Epithelial cell of esophagus (primary cell): ENCODE results near the gene GRIK3.

ENCODE experiments used
- DNase-seq: peaks from one replicate; pipeline ENCODE4 v3.0.0; 2010; ENCODE audit warnings: low read depth
- H3K4me3 ChIP-seq: 2 replicates; pipeline ENCODE4 v1.5.1; 2011; ENCODE audit warnings: mild to moderate bottlenecking, low read length, control low read depth
- TF ChIP-seq, protein P1 (sequence below): IDR thresholded peaks from 2 replicates; pipeline ENCODE4 v1.5.1; 2011; ENCODE audit warnings: low read depth, mild to moderate bottlenecking, low read length, control low read depth, inconsistent platforms; ENCODE audit not compliant: insufficient read depth; ENCODE audit errors: missing control alignments

The GRIK3 gene

DNA sequence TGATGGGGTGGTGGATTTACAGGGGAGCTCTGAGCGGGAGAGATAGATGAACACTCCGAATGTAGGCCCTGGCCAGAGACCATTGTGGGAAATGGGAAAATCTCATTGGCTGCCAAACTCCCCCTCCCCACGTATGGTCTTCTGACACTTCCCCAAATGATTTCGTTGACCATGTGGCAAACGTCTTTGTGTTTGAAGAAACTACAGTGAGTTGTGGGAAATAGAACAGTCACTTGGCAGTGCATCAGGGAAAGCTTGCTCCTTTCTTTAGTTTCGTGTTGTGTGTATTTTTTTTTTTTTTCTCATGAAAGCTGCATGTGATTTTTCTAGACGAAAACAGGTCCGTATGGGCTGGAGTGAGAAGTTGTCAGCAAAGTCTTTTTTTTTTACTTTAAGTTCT lies 25.0 kb upstream of the GRIK3 start:
- no peak overlapping the region for H3K4me3 ChIP-seq
- TF ChIP-seq, protein P1, sequence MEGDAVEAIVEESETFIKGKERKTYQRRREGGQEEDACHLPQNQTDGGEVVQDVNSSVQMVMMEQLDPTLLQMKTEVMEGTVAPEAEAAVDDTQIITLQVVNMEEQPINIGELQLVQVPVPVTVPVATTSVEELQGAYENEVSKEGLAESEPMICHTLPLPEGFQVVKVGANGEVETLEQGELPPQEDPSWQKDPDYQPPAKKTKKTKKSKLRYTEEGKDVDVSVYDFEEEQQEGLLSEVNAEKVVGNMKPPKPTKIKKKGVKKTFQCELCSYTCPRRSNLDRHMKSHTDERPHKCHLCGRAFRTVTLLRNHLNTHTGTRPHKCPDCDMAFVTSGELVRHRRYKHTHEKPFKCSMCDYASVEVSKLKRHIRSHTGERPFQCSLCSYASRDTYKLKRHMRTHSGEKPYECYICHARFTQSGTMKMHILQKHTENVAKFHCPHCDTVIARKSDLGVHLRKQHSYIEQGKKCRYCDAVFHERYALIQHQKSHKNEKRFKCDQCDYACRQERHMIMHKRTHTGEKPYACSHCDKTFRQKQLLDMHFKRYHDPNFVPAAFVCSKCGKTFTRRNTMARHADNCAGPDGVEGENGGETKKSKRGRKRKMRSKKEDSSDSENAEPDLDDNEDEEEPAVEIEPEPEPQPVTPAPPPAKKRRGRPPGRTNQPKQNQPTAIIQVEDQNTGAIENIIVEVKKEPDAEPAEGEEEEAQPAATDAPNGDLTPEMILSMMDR: no peak
- no peak for DNase-seq

DNA sequence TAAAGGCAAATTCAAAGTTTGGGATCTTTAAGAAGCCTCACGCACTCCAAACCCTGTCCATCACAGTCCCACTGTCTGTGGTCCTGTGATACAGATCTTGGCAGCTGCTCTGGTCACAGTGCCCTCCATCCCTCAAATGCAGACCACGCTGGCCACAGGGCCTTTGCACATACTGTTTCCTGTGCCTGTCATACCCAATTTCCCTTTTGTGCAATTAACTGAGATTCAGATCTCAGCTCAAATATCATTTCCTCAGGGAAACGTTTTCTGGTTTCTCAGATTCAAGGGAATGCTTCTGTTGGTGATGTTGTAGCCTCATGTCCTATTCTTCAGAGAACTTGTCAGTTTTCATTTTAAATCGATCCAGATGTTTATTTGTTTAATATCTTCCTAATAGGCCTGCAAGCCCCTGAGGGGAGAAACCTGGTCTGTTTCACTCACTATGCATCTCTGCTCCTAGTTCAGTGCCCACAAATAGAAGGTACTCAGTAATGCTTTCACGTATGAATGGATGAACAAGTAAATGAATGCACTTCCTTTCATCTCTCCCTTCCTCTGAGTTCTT lies 24.2 kb upstream of the GRIK3 start:
- DNase-seq: no peak
- TF ChIP-seq, protein P1: no peak
- H3K4me3 ChIP-seq: no peak overlapping the region

DNA sequence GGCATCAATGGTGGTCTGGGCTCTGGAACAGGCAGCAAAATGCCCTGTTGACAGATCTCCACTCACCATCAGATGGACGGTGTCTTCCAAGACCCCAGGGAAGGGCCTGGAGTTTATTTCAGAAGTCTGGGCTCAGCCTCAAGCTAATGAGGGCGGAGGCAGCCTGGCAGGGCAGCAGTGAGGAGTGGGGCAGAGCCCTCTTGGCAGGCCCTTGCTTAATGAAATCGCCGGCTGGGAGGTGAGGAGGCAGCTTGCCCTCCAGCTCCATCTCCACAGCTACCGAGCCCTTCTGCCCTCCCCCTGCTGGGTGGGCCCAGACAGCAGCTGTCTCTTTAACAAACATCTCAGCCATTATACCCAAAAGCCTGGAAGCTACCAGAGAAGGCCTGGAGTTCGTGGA lies 22.0 kb upstream of the GRIK3 start:
- TF ChIP-seq, protein P1: no peak
- no peak overlapping the region for H3K4me3 ChIP-seq
- no peak for DNase-seq

DNA sequence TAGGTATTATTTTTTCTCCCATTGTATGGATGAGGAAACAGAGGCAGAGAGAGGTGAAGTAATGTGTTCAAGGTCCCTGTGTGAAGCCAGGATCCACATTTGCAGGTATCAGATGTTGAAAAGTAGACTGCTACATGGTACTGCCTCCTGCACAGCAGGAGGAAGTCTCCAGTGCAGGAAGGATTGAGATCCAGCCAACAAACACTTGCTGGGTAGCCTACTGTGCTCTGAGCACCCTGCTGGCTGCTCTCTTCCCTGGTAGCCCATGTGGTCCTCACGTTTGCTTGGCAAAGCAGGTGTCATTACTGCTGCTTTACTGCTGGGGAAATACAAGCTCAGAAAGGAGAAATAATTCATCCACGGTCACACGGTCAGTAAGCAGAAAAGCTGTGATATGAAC lies 21.3 kb upstream of the GRIK3 start:
- TF ChIP-seq, protein P1: no peak
- no peak for DNase-seq
- no peak overlapping the region for H3K4me3 ChIP-seq

DNA sequence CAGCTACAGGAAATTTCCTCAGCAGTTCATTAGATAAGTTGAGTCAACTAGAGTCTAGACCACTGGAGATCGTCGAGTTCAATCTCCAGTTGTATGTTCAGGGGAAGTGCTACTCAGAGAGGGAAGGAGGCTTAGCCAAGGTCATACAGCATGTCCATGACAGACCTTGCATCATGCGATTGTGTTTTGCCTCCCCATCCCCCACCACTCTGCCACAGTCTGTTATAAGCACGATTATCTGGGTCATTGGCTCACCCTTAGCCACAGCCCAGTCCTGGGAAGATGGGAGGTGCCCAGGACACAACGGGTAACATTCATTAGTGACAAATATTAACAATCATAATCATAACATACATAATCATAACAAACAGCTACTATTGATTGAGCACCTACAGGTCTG lies 18.9 kb upstream of the GRIK3 start:
- H3K4me3 ChIP-seq: no peak overlapping the region
- TF ChIP-seq, protein P1: no peak
- no peak for DNase-seq

DNA sequence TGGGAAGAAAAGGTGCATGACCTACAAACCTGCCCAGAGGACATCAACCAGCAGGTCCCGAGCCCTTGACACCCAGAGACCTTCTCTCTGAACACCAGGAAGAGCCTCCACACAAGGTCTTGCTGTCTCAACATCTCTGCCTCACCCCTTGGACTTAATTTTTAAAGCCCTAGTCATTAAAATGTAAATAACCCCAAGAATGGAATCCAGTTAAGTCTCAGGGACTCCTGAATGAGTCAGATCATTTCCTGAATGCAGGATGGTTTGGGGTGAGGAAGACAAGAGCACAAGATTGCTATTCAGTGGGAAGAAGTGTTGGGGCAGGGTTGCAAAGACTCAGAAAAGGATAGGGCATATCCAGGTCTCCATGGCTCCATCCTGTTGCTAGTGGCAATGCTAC lies 17.8 kb upstream of the GRIK3 start:
- H3K4me3 ChIP-seq: no peak overlapping the region
- TF ChIP-seq, protein P1: no peak
- no peak for DNase-seq

DNA sequence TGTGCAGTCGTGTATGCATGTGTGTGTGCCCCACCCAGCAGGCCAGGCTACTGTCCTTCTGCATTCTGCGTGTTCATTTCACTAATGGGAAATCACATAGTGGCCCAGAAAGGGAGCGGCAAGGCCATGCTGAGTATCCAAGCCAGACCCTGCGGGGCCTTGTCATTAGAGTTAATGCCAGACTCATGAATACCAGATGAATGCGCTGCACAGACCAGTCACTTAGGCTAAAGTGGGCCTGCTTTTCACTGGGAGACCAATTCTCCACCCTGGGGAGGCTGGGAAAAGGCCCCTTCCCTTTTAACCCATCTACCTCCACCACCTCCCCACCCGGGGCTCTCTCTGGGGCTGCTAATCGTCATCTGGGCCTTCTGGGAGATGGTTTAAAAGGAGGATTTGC lies 17.0 kb upstream of the GRIK3 start:
- TF ChIP-seq, protein P1: no peak
- no peak overlapping the region for H3K4me3 ChIP-seq
- DNase-seq: no peak
